Endothelial cell of umbilical vein (primary cell): ENCODE results near the gene NINL. TPM values are rescaled to one million over a fixed set of nuclear protein-coding genes. Genes with fewer than 3 reads are reported as not detected.

Source experiments
- BruUV-seq: library from RNA; stranded (reverse); fragments of 400-500 nt; replicated peaks from 2 replicates; lab custom pipeline; 2021; lab: Mats Ljungman, UMichigan
- CTCF ChIA-PET: fragments of 300-600, 350-600 bp; sonication (Branson Sonifier 250); formaldehyde crosslinking; loops from one replicate; lab custom pipeline; 2021; ENCODE audit warnings: antibody characterized with exemption, inconsistent platforms; lab: Charles Lee
- POLR2A ChIA-PET: fragments of 300-600, 350-600 bp; sonication (Branson Sonifier 250); formaldehyde crosslinking; loops from one replicate; lab custom pipeline; 2021; ENCODE audit warnings: antibody characterized with exemption, inconsistent platforms; lab: Charles Lee
- DNase-seq: peaks from one replicate; pipeline ENCODE4 v3.0.0-alpha.2; 2011; ENCODE audit warnings: low read depth, low spot score
- FAIRE-seq: peaks from 2 replicates; lab custom pipeline; 2011; peaks lifted over from hg19 to GRCh38; lab: Jason Lieb, UNC
- H2AFZ ChIP-seq: 2 replicates; pipeline ENCODE4 v1.6.0; 2012; ENCODE audit warnings: low read depth, low read length, control low read depth, inconsistent platforms
- H3K27ac ChIP-seq: 2 replicates; pipeline ENCODE4 v1.5.1; 2011; ENCODE audit warnings: low read depth, mild to moderate bottlenecking, control low read depth, low read length, moderate library complexity; ENCODE audit not compliant: insufficient read depth
- H3K27me3 ChIP-seq, 2 experiments: 2 replicates each; pipeline versions ENCODE4 v1.6.0 to v1.6.1; 2011; ENCODE audit warnings: low read length in 2 of 2, mixed read lengths in 1 of 2; ENCODE audit not compliant: control insufficient read depth in 2 of 2, insufficient read depth in 2 of 2
- H3K36me3 ChIP-seq, 2 experiments: 2 replicates in 1 of 2; 3 replicates in 1 of 2; pipeline ENCODE4 v1.5.1; 2011; ENCODE audit warnings: low read length in 2 of 2, mild to moderate bottlenecking in 1 of 2, moderate library complexity in 1 of 2; ENCODE audit not compliant: control insufficient read depth in 2 of 2, insufficient read depth in 2 of 2; ENCODE audit errors: extremely low read depth in 1 of 2
- H3K4me1 ChIP-seq: 3 replicates; pipeline ENCODE4 v1.5.1; 2011; ENCODE audit warnings: mild to moderate bottlenecking, low read length; ENCODE audit not compliant: control insufficient read depth, insufficient read depth; ENCODE audit errors: extremely low read depth
- H3K4me2 ChIP-seq: 2 replicates; pipeline ENCODE4 v1.6.1; 2011; ENCODE audit warnings: low read length, control low read depth, mixed read lengths; ENCODE audit not compliant: insufficient read depth
- H3K4me3 ChIP-seq, 3 experiments: fragments of 200-600 bp in 1 of 3; sonication (generic), shearing (Covaris generic) in 1 of 3; replicated peaks in 1 of 3; 2 replicates each; pipeline ENCODE4 v1.5.1; 2011 to 2016; ENCODE audit warnings: control low read depth in 3 of 3, low read length in 3 of 3, mild to moderate bottlenecking in 2 of 3, inconsistent platforms in 1 of 3, low read depth in 1 of 3, moderate library complexity in 1 of 3; ENCODE audit not compliant: insufficient read depth in 1 of 3
- H3K79me2 ChIP-seq: 2 replicates; pipeline ENCODE4 v1.6.0; 2012; ENCODE audit warnings: low read length, inconsistent platforms; ENCODE audit not compliant: control insufficient read depth, insufficient read depth
- H3K9ac ChIP-seq: replicated peaks from 2 replicates; pipeline ENCODE3; 2011; ENCODE audit warnings: low read length, control low read depth; ENCODE audit not compliant: insufficient read depth; ENCODE audit errors: extremely low read depth
- H3K9me1 ChIP-seq: replicated peaks from 3 replicates; pipeline ENCODE4 v1.6.0; 2011; ENCODE audit warnings: mild to moderate bottlenecking, low read length; ENCODE audit not compliant: control insufficient read depth, insufficient read depth; ENCODE audit errors: extremely low read depth
- H3K9me3 ChIP-seq: replicated peaks from 2 replicates; pipeline ENCODE4 v1.5.1; 2012; ENCODE audit warnings: low read length, inconsistent platforms; ENCODE audit not compliant: control insufficient read depth, insufficient read depth
- H4K20me1 ChIP-seq: replicated peaks from 2 replicates; pipeline ENCODE3; 2011; ENCODE audit warnings: mild to moderate bottlenecking, low read length; ENCODE audit not compliant: control insufficient read depth, insufficient read depth; ENCODE audit errors: extremely low read depth
- CTCF ChIP-seq, 2 donors: IDR thresholded peaks; 1 replicate in 1 of 2; 2 replicates in 1 of 2; pipeline ENCODE4 v1.5.1; 2011; ENCODE audit warnings: low read length in 2 of 2, mild to moderate bottlenecking in 2 of 2, moderate library complexity in 2 of 2, control low read depth in 1 of 2, inconsistent platforms in 1 of 2, low read depth in 1 of 2; ENCODE audit not compliant: insufficient read depth in 1 of 2; ENCODE audit errors: extremely low read depth in 1 of 2
- EZH2 ChIP-seq: IDR thresholded peaks from 2 replicates; pipeline ENCODE4 v1.6.1; 2012; ENCODE audit warnings: borderline replicate concordance, low read depth, mild to moderate bottlenecking, moderate library complexity, low read length, inconsistent platforms; ENCODE audit not compliant: severe bottlenecking
- FOS ChIP-seq: IDR thresholded peaks from 2 replicates; pipeline ENCODE4 v1.6.1; 2011; ENCODE audit warnings: mild to moderate bottlenecking, low read length, moderate library complexity, borderline replicate concordance; ENCODE audit not compliant: insufficient read depth
- GATA2 ChIP-seq: IDR thresholded peaks from 2 replicates; pipeline ENCODE4 v1.7.0; 2011; ENCODE audit warnings: low read depth, mild to moderate bottlenecking, moderate library complexity, mixed read lengths, low read length; ENCODE audit not compliant: insufficient read length, insufficient read depth
- JUN ChIP-seq: IDR thresholded peaks from 2 replicates; pipeline ENCODE4 v1.6.1; 2011; ENCODE audit warnings: borderline replicate concordance, low read depth; ENCODE audit not compliant: insufficient read length, insufficient read depth
- MYC ChIP-seq: IDR thresholded peaks from one replicate; pipeline ENCODE4 v1.6.1; 2011; ENCODE audit warnings: mild to moderate bottlenecking, low read depth, low read length
- POLR2A ChIP-seq: IDR thresholded peaks from 2 replicates; pipeline ENCODE4 v1.6.1; 2012; ENCODE audit warnings: low read depth, mild to moderate bottlenecking, control low read depth, low read length
- POLR2AphosphoS5 ChIP-seq: IDR thresholded peaks from 2 replicates; pipeline ENCODE4 v1.6.1; 2012; ENCODE audit warnings: low read depth, mild to moderate bottlenecking, control low read depth, low read length, moderate library complexity; ENCODE audit not compliant: insufficient read depth
- dilution Hi-C: fragments of 300-500 bp; cut with MboI; formaldehyde crosslinking; loops from one replicate; pipeline ENCODE4 v1.15.0; 2019; ENCODE audit warnings: low sequenced_read_pairs; ENCODE audit not compliant: extremely low pct_ligation_motif_present
- intact Hi-C: fragments of 100-400 bp; cut with micrococcal nuclease; formaldehyde crosslinking; loops from one replicate; pipeline ENCODE4 v1.10.0; 2022
- polyA plus RNA-seq, 4 experiments: library from polyadenylated mRNA; depleted of rRNA in 3 of 4; stranded (reverse) in 3 of 4; unstranded in 1 of 4; fragments of >200 nt; gene quantifications; 2 replicates each; pipeline versions ENCODE4 v1.2.1 to v1.2.3, GENCODE V29; 2011 to 2012; ENCODE audit warnings: missing spikeins in 1 of 4
- total RNA-seq: library from RNA; stranded (reverse); gene quantifications from 2 replicates; pipeline ENCODE4 v1.2.3, GENCODE V29; 2021
- TF ChIP-seq, protein P1 (sequence below): IDR thresholded peaks from 2 replicates; pipeline ENCODE4 v1.6.1; 2011; ENCODE audit not compliant: insufficient read depth, insufficient read length

NINL gene
- total and polyA plus RNA-seq, 2 donors (not counting 3 experiments of a cell fraction or from before 2014, with no cell fraction given), result 13.2 to 25.5 TPM

DNA sequence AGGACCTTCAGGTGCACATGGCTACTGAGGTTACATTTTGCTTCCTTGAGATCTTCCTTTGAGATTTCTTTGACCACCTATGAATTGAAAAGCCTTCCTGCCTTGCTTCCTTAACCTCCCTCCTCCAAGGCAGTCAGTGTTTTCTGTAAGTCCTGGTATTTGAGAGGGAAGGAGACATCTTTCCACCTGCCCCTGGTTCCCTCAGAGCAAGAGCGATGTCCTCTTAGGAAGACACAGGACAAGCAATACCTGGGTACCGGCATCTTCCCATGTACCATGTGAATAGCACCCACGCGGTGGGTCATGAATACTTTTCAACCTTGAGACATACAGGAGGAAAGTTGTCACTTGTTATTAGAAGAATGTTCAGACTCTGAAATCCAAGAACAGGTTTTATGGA is 140.8 kb downstream of the NINL start:
- FAIRE-seq, result no peak
- dilution Hi-C loops, result no loop called here
- H3K79me2 ChIP-seq, result no peaks in the 10 kb centered on the region

More for the DNA sequence above, 140.8 kb downstream of the NINL start:
- H3K9ac ChIP-seq, result no peak overlapping the region
- H3K36me3 ChIP-seq, result peaks cover 0 to 3% of the 10 kb centered on the region in 2 experiments
- H3K4me3 ChIP-seq, result no peak overlapping the region
- intact Hi-C loops, result no loop called here
- TF ChIP-seq FOS (no peak), JUN (no peak), CTCF (IDR thresholded peaks at IDR 0.05; ENCODE audit: extremely low read depth in 1 of 2, insufficient read depth in 1 of 2, low read depth in 1 of 2, low read length in 2 of 2) (no peak), EZH2 (no peak), GATA2 (no peak), MYC (no peak), POLR2A (no peak), POLR2AphosphoS5 (no peak)
- TF ChIP-seq, protein P1, sequence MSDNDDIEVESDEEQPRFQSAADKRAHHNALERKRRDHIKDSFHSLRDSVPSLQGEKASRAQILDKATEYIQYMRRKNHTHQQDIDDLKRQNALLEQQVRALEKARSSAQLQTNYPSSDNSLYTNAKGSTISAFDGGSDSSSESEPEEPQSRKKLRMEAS, result no peak
- no peaks in the 10 kb centered on the region for H3K9me1 ChIP-seq
- no peaks in the 10 kb centered on the region for H4K20me1 ChIP-seq
- BruUV-seq, result no TSS peak
- H3K9me3 ChIP-seq, result no peaks in the 10 kb centered on the region
- no peak overlapping the region for H3K27ac ChIP-seq
- POLR2A ChIA-PET, result no interaction called here
- no peaks in the 10 kb centered on the region for H3K4me1 ChIP-seq
- DNase-seq, result no peak
- H3K27me3 ChIP-seq, result no peaks in the 10 kb centered on the region
- no peak overlapping the region for H3K4me2 ChIP-seq
- CTCF ChIA-PET, result interaction anchor here (2.1 kb wide), 1 partner anchor 11 kb away, joined by 6 read pairs; no protein-coding TSS in a partner anchor
- H2AFZ ChIP-seq, result no peak overlapping the region
